ENCODE results near the gene MAP2K2.

DNA sequence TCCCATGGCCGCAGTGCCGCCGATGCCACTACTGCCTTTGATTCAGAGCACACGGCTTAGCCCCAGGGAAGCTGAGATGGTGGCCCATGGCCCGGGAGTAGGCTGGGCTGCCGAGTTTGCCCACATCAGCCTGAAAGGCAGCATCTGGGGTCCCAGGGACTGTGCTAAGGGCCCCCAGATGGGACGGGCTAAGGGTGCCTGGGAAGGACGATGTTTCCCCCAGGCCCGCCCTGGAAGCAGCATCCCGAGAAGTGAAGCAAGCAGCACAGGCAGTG lies 22.5 kb downstream of the MAP2K2 start:
- TF ChIP-seq POLR2AphosphoS5 (IDR thresholded peaks at IDR 0.05; ENCODE audit: low read depth, low read length) = no peak
- TF ChIP-seq, protein P1, sequence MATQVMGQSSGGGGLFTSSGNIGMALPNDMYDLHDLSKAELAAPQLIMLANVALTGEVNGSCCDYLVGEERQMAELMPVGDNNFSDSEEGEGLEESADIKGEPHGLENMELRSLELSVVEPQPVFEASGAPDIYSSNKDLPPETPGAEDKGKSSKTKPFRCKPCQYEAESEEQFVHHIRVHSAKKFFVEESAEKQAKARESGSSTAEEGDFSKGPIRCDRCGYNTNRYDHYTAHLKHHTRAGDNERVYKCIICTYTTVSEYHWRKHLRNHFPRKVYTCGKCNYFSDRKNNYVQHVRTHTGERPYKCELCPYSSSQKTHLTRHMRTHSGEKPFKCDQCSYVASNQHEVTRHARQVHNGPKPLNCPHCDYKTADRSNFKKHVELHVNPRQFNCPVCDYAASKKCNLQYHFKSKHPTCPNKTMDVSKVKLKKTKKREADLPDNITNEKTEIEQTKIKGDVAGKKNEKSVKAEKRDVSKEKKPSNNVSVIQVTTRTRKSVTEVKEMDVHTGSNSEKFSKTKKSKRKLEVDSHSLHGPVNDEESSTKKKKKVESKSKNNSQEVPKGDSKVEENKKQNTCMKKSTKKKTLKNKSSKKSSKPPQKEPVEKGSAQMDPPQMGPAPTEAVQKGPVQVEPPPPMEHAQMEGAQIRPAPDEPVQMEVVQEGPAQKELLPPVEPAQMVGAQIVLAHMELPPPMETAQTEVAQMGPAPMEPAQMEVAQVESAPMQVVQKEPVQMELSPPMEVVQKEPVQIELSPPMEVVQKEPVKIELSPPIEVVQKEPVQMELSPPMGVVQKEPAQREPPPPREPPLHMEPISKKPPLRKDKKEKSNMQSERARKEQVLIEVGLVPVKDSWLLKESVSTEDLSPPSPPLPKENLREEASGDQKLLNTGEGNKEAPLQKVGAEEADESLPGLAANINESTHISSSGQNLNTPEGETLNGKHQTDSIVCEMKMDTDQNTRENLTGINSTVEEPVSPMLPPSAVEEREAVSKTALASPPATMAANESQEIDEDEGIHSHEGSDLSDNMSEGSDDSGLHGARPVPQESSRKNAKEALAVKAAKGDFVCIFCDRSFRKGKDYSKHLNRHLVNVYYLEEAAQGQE (IDR thresholded peaks at IDR 0.05; ENCODE audit: insufficient read depth in 1 of 2, low read depth in 2 of 2, low read length in 2 of 2) = no peak
- no peak for TF ChIP-seq TAF1 (IDR thresholded peaks at IDR 0.05; ENCODE audit: borderline replicate concordance, insufficient read depth, low read length)
